Measurements from ENCODE around the gene CENPM.

DNA sequence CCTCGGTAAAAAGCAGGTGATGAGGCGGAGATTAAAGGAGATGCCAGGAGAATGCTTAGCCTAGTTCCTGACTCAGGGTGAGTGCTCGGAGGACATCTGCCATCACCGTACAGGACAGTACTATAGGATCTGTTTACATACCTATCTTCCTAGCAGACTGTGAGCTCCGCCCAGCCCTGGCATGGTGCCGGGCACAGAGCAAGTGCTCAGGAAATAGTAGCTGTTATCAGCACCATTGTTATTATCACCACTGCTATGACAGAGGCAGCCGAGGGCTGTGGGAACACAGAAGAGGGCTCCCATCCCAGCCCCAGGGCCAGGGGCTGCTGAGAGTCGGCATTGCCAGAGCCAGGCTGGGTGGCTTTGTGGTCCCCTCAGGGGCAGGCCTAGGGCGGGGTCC lies 21.6 kb upstream of the CENPM start:
- TF ChIP-seq EP300 (conservative IDR thresholded peaks at IDR 0.05; ENCODE audit: poor library complexity, severe bottlenecking) (no peak), CTCF (IDR thresholded peaks at IDR 0.05; ENCODE audit: poor library complexity, severe bottlenecking) (no peak), TAF1 (IDR thresholded peaks at IDR 0.05; ENCODE audit: low read depth) (no peak), EZH2 (IDR thresholded peaks at IDR 0.05; ENCODE audit: borderline replicate concordance, insufficient read depth, low read length, poor library complexity, severe bottlenecking) (no peak), POLR2AphosphoS5 (IDR thresholded peaks at IDR 0.05) (no peak), MXI1 (conservative IDR thresholded peaks at IDR 0.05; ENCODE audit: poor library complexity, severe bottlenecking) (no peak), REST (IDR thresholded peaks at IDR 0.05; ENCODE audit: borderline replicate concordance) (no peak), SMC3 (conservative IDR thresholded peaks at IDR 0.05; ENCODE audit: poor library complexity) (no peak), RAD21 (conservative IDR thresholded peaks at IDR 0.05) (no peak)

Measured in neural cell (in vitro differentiated cells).